ENCODE data around the gene PIK3R5.
A peak's percentile ranks its signal among the peaks of the same experiment; 100 is the strongest.

Gene PIK3R5

DNA sequence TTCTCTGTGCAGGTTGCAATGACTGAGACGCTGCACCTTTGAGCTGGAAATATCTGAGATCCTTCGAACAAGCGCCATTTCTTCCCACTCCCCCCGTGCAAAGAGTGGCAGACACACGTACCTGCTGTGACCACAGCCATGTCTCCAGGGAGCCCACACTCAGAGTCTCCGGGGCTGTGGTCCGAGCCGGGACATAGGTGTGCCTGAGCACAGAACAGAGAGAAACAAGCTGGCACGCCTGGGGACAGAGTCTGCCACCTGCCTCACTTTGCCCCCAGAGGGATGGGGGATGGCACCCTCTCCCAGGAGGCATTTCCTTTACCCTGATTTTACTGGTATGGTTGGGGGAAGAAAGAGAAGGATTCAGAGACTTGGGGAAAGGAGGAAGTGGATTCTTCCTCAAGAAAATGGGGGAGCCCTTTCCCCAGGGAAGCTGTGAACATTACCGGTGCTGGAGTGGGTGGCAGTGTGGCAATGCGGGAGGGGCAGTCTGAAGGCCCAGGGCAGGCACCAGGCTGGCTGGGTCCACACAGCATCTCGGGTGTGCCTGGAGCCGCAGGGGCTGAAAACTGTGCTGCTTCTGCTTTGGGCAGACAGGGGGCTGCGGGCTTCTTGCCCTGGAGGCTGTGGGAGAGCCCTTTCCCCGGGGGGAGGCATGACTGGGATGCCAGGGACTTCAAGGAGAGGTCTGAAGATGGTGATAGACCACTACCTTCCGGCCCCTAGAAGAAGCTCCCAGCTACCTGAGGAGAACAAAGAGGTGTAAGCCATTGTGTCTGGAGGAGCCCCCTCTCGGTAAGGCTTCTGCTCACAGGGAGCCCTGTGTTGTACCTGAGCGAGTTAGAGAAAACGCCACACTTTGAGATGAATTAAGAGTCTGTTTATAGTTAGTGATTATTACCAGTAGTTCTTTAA, 91.4 kb downstream of the PIK3R5 start:
- DNase-seq (ENCODE audit: low read depth) = no peak

DNA sequence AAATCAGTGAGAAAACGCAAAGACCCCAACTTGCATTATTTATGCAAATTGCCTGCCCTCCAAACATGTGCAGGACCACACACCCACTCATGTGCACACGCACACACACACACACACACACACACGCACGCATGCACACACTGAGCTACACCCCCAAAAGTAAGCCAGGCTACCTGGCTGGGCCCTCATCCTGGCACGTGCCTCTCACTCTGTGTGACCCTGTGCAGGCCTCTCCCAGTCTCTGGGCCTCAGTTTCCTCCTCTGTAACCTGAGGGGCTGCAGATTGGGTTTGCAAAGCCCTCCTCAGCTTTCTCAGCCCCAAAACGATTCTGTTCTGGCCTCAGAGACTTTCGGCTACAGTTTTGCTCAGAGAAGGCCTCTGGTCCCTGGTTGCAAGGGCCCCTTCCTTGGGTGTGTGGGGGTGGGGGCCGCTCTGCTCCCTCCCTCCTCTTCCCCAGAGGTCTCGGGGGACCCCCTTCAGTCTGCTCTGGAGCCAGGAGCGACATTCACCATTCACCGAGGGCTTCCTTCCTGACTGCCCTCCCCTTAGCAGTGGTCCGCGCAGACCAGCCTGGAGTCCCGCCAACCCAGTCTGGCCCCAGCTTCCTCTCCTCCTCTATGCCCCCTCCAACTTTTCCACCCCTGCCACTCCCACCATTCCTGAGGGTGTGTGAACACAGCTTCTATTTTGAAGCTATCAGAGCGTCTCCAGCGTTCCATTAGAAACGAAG, 92.6 kb downstream of the PIK3R5 start:
- no peak for DNase-seq (ENCODE audit: low read depth)

DNA sequence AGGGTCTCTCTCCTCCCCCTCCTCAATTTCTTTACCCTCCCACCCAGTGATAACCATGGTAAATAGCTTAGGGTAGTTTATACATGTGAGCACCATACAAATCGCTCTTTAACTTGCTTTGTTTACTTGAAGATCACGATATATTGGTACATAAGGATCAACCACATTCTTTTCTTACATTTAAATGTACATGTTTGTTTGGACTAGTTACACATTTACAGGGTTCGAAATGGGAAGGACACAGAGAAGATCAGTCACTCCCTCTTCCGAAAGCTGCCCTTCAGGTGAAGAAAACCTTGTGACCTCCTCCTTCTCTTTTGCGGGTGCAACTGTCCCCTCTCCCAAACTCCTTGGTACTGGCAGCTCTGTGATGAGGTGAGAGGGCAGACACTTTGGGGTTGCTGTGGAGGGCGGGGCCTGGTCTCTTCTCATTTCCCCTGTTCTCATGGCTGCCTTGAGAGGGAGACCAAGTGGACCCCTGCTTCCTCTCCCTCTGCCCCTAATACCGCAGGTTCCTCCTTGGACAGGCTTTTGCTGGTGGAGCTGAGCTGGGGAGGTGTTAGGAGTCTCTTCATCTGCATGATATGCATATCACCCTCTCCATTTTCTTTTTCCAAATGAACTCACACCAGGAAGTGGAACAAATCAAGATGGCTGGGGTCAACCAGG, 93.3 kb downstream of the PIK3R5 start:
- DNase-seq (ENCODE audit: low read depth) = no peak

DNA sequence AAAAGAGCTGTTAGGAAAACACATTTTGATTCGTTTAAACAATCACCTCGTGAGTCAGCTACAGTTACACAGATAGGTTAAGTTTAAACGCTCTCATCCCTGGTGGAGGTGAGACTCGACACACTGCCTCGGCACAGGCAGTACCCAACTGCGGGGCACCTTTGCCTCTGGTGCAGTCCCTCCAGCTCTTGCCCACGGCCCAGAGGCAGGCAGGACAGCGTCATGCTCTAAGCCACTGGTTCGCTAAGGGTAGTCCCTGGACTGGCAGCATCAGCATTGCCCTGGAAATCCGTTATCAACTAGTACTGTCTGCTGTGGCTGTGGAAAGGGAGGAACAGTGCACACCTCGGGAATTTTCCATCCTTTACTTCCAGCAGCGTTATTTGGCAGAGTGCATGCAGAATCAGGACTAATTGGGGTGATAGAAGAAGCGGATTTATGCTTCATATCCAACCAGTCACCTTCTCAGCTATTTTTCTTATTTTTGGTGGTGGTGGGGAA, 94.4 kb downstream of the PIK3R5 start:
- no peak for DNase-seq (ENCODE audit: low read depth)

DNA sequence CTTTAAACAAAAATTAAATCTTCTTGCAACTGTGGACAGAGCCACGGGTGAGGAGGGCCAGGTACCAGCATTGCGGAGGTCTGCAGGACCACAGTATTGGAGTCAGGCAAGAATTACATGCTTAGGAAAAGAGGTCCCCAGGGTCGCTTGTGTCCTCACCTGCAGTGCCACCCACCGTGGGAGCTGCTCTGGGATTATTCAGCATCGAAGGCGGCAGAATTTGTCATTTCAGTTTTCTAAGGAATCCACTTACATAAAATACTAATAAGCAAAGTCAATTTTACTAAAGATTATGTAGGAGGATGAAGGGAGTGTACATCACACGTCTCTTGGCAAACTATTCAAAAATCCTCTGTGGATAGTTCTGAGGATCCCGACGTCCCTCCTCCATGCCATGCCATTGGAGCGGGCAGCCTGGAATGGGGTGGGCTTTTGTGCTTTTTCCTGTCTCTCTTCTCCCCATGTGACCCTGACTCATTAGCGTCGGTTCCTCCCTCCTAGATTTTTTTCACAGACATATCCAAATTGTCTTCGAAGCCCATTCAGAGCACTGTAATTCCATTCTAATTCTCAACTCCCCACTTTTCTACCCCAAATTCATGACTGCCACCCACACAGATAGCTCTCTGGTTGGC, 95.0 kb downstream of the PIK3R5 start:
- no peak for DNase-seq (ENCODE audit: low read depth)

DNA sequence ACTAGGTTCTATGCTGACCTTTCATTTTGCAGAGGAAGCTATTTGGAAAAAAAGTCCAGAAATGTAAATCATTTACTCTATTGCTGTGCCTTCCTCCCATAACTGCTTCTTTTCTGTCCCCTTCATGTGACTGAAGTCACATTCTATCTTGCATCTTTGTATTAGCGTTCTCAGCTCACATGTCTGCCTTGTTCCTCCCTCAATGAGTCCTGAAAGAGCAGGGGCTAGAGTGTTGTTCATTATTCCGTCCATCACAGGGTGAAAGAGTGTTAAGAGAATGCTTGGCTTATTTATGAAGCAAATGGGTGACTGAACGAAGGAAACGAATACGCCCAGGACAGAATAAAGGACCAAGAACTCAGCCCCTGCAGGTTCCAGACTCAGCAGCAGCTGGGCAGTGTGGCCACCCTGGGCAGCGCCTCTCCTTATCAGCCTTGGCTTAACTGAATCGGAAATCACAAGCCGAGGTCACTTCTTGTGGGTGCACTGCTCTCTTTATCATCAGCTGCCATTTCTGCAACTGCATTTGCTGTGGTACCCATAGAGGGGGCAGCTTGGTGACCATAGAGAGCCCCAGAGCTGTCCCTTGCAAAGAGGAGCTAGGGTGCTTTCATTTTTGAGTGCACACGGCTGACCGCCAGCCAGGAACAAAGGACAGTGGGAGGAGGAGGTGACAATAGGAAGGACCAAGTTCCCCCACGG, 96.2 kb downstream of the PIK3R5 start:
- DNase-seq (ENCODE audit: low read depth) = no peak

DNA sequence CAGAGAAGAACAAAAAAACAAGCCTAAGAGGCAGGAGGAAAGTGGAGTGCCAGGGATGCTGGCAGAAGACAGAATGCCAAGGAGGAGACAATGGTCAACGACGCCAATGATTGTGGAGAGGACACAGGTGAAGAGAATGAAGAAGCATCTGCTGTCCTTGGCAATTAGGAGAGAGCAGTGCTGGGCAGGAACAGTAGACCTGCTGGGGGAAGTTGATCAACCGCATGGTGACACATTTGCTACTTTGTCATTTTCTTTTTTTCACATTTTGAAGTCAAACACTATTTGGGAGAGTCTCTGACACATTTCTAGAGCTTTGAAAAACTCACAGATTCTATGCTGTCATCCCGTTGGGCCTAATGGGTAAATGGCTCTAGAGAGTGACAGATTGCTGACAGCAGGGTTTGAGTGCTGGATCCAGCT, 97.0 kb downstream of the PIK3R5 start:
- DNase-seq (ENCODE audit: low read depth) = no peak

DNA sequence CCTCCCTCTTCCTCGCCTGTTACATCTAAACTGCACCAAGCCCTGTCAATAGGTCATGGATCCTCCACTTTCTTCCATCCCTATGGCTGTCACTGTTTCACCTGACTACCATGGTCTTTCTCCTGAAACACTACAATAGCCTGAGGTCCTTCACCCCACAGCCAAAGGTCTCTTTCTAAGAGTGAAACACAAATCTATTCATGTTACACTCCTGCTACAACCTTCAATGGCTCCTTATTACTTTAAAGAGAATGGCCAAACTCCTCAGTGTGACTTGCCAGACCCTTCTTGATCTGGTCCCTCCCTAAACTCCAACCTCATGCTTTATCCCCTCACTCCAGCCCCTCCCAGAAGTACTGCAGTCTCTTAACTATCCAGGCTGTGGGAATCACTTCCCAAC, 97.4 kb downstream of the PIK3R5 start:
- no peak for DNase-seq (ENCODE audit: low read depth)

DNA sequence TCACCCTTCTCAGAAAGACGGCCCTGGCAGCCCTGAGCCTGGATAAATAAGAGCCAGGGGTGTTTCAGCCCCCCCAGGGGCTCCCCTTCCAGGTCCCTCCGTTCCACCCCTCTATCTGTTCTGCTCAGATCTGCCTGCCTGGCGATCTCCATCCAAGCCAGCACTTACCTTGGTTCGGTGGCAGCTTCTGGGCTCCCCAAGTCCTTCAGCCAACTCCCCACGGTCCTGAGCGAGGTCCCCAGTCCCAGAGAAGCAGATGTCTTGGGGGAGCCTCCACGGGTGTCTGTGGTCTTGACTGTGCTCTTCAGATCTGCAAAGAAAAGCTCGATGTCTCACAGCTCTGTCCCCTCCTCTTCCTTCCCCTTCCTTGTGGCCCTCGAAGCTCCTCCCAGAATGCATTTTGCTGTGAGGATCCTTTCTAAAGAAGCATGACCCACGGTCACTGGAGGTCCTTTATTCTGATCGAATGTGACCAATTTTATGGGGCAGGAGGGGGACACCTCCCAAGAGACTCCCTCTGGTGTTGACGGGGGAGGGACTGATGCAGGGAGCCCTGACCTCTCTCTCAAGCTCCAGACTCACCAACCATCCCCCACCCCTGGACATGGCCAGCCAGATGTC, 98.0 kb downstream of the PIK3R5 start, which contains the start of gene PIK3R6:
PIK3R6 (minus strand) TSS at position 314 of the 621 bp plus-strand sequence. CDS start 17,880 bp downstream, outside the sequence.
- no peak for DNase-seq (ENCODE audit: low read depth)

DNA sequence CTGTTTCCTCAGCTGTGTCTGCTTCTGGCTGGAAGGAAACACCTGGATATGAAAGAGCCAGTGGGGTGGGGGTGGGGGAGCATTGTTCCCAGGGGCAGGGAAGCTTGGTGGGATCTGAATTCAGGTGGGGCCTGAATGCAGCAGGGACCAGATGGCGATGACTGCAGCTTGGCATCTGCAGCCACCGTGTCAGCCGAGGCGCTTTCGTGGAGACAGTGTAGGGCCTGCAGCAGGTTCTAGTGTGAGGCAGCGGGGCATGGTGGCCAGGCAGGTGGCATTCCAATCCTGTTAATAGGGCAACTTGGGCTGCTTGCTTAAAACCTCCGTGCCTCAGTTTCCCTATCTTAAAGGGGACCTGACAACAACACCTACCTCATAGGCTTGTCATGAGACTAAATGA, 99.7 kb downstream of the PIK3R5 start:
- DNase-seq (ENCODE audit: low read depth) = no peak

DNA sequence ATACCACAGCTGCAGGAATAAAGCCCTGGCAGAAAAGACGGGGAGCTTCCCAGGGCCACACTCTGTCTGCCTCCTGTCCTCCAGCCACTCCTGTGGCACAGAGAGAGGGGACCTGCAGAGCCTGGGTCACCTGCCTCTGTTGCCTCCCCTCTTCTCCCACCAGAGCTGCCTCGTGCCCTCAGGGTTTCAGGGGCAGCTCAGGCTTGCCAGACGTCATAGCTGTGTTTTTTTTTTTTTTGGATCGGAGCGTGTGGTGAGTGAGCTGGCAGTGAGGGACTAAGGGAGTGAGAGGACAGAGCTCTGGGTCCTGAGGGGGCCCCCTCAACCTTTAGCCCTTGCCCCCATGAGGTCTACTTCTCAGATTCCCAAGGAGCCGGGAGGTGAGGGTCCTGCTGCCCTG, 100.1 kb downstream of the PIK3R5 start:
- DNase-seq (ENCODE audit: low read depth) = no peak

DNA sequence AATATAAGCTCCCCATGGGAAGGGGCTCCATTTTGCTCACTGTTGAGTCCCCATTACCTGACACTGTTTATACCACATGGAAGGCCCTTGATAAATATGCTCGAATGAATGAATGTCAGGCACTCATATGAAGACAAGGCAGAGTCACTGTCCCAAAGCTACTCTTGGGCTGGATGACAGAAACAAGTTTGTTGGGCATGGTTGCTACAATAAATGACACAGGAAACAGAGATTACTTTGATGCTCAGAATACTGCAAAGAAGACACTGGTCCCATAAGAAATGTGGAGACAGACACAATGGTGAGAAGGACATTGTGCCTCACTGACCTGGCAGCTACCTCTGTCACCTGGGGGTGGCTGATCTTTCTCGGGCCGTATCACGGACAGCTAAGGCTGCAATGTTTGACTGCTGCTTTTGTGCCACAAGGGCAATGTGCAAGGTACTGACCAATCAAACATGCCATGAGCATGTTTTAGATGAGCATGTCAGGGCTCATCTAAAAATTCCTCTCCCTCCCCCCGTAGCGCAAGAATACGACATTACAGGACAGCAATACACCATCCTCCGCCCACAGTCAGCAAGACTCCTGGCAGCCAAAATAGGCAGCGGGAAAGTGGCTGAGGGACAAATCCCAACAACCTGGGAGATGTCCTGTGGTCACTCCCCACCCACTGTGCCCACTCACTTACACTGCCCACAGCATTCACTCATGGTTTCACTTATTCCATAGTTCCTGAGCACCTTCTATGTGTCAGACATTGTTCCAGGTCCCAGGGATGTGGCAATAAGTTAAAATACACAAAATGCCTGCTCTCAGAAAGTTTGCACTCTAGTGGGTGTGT, 103.1 kb downstream of the PIK3R5 start:
- no peak for DNase-seq (ENCODE audit: low read depth)

DNA sequence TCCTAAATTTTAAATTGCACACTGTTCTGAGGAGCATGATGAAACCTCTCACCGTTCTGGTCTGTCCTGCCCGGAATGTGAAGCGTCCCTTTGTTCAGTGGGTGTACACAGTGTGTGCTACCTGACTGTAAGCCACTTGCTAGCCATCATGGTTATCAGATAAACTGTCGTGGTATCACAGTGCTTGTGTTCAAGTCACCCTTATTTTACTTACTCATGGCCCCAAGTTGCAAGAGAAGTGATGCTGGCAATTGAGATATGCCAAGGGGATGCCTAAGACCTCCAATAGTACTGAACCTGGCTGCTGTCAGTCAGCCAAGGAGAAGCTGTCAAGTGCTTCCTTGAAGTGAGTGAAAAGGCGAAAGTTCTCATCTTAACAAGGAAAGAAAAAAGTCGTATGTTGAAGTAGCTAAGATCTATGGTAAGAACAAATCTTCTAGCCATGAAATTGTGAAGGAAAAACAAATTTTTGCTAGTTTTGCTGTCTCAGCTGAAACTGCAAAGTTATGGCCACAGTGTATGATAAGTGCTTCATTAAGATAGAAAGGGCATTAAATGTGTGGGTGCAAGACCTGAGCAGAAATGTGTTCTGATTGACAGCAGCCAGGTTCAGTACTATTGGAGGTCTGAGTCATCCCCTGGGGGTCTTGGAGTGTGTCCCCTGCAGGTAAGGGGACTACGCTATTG, 103.9 kb downstream of the PIK3R5 start:
- no peak for DNase-seq (ENCODE audit: low read depth)

DNA sequence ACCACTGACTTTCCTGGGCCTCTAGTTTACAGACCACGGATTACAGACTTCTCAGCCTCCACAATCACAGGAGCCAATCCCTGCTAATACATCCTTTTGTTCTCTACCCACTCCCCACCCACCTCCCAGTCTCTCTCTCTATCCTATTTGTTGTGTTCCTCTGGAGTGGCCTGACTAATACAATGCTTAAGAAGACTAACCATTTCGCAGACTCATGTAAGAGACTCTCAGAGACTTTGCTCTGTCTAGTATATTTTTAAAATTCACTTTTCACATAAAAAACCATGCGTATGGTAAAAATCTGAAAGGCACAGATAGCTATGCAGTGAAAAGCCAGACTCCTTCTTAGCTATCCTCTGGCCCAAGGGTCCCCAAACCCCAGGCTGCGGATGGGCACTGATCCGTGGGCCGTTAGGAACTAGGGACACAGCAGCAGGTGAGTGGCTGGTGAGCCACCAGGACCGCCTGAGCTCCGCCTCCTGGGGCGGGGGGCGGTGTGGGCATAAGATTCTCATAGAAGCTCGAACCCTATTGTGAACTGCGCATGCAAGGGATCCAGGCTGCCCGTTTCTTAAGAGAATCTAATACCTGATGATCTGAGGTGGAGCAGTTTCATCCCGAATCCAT, 105.6 kb downstream of the PIK3R5 start:
- DNase-seq (ENCODE audit: low read depth) = no peak

DNA sequence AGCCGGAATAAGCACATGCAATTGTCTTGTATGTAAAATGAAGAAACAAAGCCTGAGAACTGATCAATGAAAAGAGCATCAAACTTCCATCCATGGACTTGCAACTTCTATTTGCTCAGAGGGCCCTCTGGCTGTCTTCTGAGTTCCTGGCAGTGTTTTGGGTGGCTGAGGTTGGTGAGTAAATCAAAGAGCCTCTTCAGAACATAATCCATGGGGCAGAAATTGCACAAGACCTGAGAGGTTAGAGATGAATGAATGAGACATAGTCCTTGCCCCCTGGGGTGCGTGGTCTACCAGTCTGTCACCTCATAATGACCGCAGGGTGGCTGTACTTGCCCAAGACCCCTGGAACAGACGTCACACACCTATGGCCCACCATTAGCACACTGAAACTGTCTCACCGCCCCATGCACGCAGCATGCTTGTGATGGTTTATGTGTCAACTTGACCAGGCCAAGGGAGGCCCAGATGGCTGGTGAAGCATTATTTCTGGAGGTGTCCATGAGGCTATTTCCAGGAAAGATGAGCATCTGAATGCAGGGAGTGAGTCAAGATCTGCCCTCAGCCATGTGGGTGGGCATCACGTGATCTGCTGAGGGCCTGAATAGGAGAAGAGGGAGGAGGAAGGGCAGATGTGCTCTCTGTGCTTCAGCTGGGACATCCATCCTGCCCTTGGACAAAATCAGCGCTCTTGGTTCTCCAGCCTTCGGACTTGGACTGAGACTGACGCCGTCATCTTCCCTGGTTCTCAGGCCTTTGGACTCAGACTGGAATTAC, 106.3 kb downstream of the PIK3R5 start:
- peak; percentile 50 for DNase-seq (ENCODE audit: low read depth)

DNA sequence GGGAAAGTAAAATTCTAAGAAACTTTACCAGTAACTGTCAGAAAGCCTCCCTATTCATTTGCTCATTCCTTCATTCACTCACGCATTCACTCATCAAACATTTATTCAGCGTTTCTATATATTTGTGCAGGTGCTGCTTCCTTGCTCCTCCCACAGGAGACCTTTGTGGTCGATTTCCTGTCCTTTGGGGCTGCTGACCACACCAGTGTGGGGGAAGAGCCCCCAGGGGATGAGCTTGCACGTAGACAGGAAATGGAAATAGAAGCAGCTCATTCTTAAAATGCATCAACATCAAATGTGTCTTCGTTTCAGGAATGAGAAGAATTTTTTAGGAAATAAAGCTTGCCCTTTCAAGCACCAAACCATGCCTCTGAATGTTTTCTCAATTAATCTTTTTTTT, 107.6 kb downstream of the PIK3R5 start:
- DNase-seq (ENCODE audit: low read depth) = peak; percentile 33

DNA sequence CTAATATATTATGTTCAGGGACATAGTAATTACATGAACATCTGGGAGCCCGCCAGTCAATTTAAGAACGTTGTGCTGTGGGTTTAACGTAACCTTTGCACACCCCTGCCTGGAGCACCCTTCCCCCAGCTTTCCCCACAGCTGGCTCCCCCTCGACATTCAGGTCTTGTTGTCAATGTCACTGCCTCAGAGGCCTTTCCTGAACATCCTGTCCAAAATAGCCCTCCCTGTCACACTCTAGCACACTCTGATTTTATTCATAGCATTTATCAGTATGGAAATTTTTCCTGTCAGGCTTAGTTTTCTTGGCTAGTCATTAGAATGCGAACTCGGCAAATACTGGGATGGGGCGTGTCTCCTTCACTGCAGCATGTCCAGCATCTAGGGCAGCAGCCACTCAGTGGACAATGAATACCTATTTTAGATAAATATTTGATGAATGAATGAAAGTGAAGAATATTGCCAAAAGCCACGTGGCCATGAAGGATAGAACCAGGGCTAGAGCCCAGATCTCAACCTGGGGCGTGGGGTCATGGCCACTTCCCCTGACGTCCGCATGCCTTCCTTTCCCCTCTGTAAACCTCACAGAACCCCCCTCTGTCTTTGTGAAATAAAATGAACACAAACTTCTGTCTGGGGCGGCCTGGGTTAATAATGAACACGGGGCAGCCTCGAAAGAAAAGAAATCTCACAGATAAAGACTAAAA, 108.5 kb downstream of the PIK3R5 start:
- DNase-seq (ENCODE audit: low read depth) = no peak
